GM19467 (cell line): Measurements from ENCODE around the gene SRSF6.
"Not testable (repeated sequence)": the region's sequence is repeated elsewhere in the genome, so short reads cannot be mapped to it uniquely, and the experiment has no call there.

ENCODE experiments used
- ATAC-seq: cut with Tn5 transposase; IDR thresholded peaks from one replicate; pipeline ENCODE4 v1.9.1; 2021; ENCODE audit warnings: mild to moderate bottlenecking, moderate library complexity; ENCODE audit not compliant: unreplicated experiment

Gene SRSF6

GRCh38 chr20:43472671-43473380, 15.1 kb downstream of the SRSF6 start:
- no peak for ATAC-seq

- ATAC-seq = no peak
Measured at GRCh38 chr20:43473381-43473704, 15.6 kb downstream of the SRSF6 start.

GRCh38 chr20:43477193-43477592, 19.5 kb downstream of the SRSF6 start:
- no peak for ATAC-seq

- ATAC-seq = no peak
Measured at GRCh38 chr20:43477619-43478018, 19.9 kb downstream of the SRSF6 start.

- ATAC-seq = no peak
Measured at GRCh38 chr20:43490038-43490437, 32.3 kb downstream of the SRSF6 start.

- ATAC-seq = no peak
Measured at GRCh38 chr20:43492101-43492500, 34.4 kb downstream of the SRSF6 start.

GRCh38 chr20:43495388-43495787, 37.7 kb downstream of the SRSF6 start:
- no peak for ATAC-seq

GRCh38 chr20:43502021-43502420, 44.3 kb downstream of the SRSF6 start:
- not testable (repeated sequence) for ATAC-seq

- ATAC-seq = no peak
Measured at GRCh38 chr20:43506238-43506637, 48.5 kb downstream of the SRSF6 start.

GRCh38 chr20:43507150-43508080, 49.7 kb downstream of the SRSF6 start, which contains the start of gene L3MBTL1:
L3MBTL1 (plus strand) TSS chr20:43507697; CDS start chr20:43513504, 5,807 bp downstream.
- ATAC-seq = no peak

GRCh38 chr20:43508106-43508505, 50.4 kb downstream of the SRSF6 start:
- no peak for ATAC-seq

GRCh38 chr20:43508604-43509040, 50.9 kb downstream of the SRSF6 start:
- ATAC-seq = no peak

GRCh38 chr20:43511879-43512278, 54.2 kb downstream of the SRSF6 start:
- no peak for ATAC-seq

GRCh38 chr20:43513372-43513930, 55.8 kb downstream of the SRSF6 start:
- ATAC-seq = peak; percentile 3
